ENCODE measurements around the gene SYNE4.
"Not testable (repeated sequence)": the region's sequence is repeated elsewhere in the genome, so short reads cannot be mapped to it uniquely, and the experiment has no call there.

The SYNE4 gene

DNA sequence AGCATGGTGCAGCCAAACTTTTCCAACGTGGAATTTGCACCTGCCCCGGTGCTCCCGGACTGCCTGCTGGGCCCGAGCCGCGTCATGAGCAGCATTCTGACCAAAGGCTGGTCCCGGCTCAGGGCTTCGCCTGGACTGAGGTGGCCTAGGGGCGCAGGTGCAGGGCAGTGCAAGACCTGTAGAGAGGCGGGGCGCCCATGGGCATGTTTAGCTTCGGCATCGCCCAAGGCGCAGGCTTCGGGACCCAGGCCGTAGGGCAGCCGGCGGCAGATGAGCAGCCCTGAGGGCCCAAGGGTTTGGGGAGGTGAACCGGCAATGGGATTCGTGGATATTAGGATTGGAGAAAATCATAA, 48.7 kb downstream of the SYNE4 start:
- no peak for DNase-seq (ENCODE audit: extremely low read depth, low read depth)
- TF ChIP-seq, protein P1, sequence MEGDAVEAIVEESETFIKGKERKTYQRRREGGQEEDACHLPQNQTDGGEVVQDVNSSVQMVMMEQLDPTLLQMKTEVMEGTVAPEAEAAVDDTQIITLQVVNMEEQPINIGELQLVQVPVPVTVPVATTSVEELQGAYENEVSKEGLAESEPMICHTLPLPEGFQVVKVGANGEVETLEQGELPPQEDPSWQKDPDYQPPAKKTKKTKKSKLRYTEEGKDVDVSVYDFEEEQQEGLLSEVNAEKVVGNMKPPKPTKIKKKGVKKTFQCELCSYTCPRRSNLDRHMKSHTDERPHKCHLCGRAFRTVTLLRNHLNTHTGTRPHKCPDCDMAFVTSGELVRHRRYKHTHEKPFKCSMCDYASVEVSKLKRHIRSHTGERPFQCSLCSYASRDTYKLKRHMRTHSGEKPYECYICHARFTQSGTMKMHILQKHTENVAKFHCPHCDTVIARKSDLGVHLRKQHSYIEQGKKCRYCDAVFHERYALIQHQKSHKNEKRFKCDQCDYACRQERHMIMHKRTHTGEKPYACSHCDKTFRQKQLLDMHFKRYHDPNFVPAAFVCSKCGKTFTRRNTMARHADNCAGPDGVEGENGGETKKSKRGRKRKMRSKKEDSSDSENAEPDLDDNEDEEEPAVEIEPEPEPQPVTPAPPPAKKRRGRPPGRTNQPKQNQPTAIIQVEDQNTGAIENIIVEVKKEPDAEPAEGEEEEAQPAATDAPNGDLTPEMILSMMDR (IDR thresholded peaks at IDR 0.05; ENCODE audit: low read depth, low read length, missing control alignments) = no peak
- H3K4me3 ChIP-seq (replicated peaks; ENCODE audit: low read depth, low read length) = no peak overlapping the region

DNA sequence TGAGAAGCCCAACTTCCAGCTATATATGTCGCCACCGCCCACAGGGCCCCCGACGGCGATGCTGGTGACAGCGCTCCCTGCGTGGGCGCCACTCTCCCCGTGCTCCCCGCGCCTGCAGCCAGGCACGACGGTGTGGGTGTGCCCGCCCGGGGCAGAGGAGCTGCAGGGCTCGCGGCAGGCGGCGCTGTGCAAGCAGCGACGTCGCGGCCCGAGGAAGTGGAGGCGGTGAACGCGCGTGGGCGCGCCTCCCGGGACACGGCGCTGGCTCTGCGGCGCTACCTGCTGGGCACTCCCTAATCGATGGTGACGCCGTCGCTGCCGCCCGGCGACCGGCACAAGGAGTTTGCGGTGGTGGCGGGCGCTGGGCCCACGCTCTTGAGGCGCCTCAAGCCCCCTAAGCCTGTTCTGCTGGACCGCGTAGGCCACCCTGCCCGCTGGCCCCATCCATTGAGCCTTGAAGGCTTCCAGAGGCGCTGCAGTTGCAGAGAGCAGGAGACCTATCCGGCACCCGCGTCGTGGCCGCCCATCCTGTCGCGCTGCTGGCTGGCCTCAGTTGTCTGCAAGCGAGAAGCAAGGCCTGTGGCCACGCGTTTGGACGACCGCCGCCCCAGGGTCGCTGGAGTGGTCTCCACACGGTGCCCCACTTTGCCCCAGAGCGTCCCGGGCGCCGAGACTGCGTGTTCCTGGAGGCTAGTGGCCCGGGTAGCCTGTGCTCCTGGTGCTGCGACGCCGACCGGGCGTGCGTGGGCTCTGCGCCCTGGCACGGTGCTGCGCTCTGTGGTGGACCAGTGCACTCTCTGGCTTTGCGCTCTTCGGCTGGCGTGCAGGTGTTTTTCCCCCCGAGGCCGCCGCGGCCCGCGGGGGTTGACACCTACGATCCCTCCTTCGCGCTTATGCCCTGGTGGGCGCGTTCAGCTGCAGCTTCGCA, 49.3 kb downstream of the SYNE4 start:
- no peak overlapping the region for H3K4me3 ChIP-seq (replicated peaks; ENCODE audit: low read depth, low read length)
- TF ChIP-seq, protein P1 (IDR thresholded peaks at IDR 0.05; ENCODE audit: low read depth, low read length, missing control alignments) = no peak
- no peak for DNase-seq (ENCODE audit: extremely low read depth, low read depth)

DNA sequence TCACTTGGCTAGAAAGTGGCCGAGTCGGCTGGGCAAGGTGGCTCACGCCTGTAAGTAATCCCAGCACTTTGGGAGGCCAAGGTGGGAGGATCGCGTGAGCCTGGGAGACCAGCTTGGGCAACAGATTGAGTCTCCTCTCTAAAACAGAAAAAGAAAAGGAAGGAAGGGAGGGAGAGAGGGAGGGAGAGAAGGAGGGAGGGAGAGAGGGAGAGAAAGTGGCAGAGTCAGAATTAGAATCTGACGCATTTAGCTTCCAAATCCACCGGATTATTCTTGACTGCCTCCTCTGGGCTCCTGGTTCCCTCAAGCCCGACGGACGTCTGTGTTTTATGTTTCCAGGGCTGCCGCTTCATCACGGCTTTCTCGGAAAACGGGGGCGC, 50.0 kb downstream of the SYNE4 start:
- TF ChIP-seq, protein P1 (IDR thresholded peaks at IDR 0.05; ENCODE audit: low read depth, low read length, missing control alignments) = no peak
- no peak for DNase-seq (ENCODE audit: extremely low read depth, low read depth)
- H3K4me3 ChIP-seq (replicated peaks; ENCODE audit: low read depth, low read length) = no peak overlapping the region

DNA sequence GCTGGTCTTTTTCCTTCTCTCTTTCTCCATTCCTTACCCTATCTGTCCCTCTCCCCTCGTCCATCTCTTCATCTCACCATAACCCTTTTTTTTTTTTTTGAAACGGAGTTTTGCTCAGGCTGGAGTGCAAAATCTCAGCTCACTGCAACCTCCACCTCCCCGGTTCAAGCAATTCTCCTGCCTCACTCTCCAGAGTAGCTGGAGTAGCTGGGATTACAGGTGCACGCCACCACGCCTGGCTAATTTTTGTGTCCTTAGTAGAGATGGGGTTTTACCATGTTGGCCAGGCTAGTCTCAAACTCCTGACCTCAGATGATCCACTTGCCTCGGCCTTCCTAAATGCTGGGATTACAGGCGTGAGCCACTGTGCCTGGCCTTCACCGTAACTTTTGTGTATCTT, 51.2 kb downstream of the SYNE4 start:
- H3K4me3 ChIP-seq (replicated peaks; ENCODE audit: low read depth, low read length); DNase-seq (ENCODE audit: extremely low read depth, low read depth): not testable (repeated sequence)

DNA sequence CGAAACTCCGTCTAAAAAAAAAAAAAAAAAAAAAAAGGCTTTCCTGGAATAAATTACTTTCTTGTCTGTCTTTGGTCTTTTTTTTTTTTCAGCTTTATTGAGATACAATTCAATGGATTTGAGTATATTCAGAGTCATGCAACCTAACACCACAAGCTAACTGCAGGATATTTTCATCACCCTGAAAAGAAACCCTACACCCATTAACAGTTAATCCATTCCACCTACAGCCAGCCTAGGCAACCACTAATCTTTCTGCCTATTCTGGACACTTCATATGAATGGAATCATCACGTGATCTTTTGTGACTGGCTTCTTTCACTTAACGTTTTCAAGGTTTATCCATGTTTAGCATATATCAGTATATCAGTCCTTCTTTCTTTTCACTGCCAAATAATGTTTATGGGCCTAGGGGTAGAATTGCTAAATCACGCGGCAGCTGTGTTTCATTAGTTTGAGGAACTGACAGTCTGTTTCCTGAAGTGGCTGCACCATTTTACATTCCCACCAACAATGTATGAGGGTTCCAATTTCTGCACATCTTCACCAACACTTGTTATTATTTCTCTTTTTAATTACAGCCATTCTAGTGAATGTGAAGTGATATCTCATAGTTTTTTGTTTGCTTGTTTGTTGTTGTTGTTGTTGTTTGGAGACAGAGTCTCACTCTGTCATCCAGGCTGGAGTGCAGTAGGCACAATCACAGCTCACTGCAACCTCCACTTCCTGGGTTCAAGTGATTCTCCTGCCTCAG, 52.6 kb downstream of the SYNE4 start:
- TF ChIP-seq, protein P1 (IDR thresholded peaks at IDR 0.05; ENCODE audit: low read depth, low read length, missing control alignments) = no peak
- no peak for DNase-seq (ENCODE audit: extremely low read depth, low read depth)
- no peak overlapping the region for H3K4me3 ChIP-seq (replicated peaks; ENCODE audit: low read depth, low read length)
